HG03095 (cell line): ENCODE measurements around the gene HELZ.

ENCODE experiments used
- ATAC-seq: cut with Tn5 transposase; IDR thresholded peaks from one replicate; pipeline ENCODE4 v1.9.1; 2021; ENCODE audit warnings: moderate library complexity; ENCODE audit not compliant: unreplicated experiment

Gene HELZ

GRCh38 chr17:67090341-67090740 is 154.7 kb downstream of the HELZ start:
- no peak for ATAC-seq

- ATAC-seq: no peak
Measured at GRCh38 chr17:67088639-67089038, 156.4 kb downstream of the HELZ start.

- ATAC-seq: no peak
Measured at GRCh38 chr17:67085406-67085805, 159.6 kb downstream of the HELZ start.

- ATAC-seq: peak; percentile 76
Measured at GRCh38 chr17:67082107-67082506, 162.9 kb downstream of the HELZ start.

- no peak for ATAC-seq
Measured at GRCh38 chr17:67080804-67081203, 164.2 kb downstream of the HELZ start.

GRCh38 chr17:67079491-67079890 is 165.5 kb downstream of the HELZ start:
- ATAC-seq: no peak

- ATAC-seq: no peak
Measured at GRCh38 chr17:67078292-67078691, 166.7 kb downstream of the HELZ start.

GRCh38 chr17:67076290-67076689 is 168.7 kb downstream of the HELZ start:
- no peak for ATAC-seq

- no peak for ATAC-seq
Measured at GRCh38 chr17:67074781-67075180, 170.2 kb downstream of the HELZ start.

- ATAC-seq: no peak
Measured at GRCh38 chr17:67072885-67073284, 172.1 kb downstream of the HELZ start.

GRCh38 chr17:67071595-67071994 is 173.4 kb downstream of the HELZ start:
- ATAC-seq: no peak

GRCh38 chr17:67069603-67070136 is 175.3 kb downstream of the HELZ start:
- no peak for ATAC-seq

- ATAC-seq: no peak
Measured at GRCh38 chr17:67068999-67069398, 176.0 kb downstream of the HELZ start.

GRCh38 chr17:67067571-67068482 is 177.2 kb downstream of the HELZ start:
- no peak for ATAC-seq

GRCh38 chr17:67066717-67067116 is 178.3 kb downstream of the HELZ start:
- ATAC-seq: no peak

- no peak for ATAC-seq
Measured at GRCh38 chr17:67063141-67063540, 181.9 kb downstream of the HELZ start.

GRCh38 chr17:67059372-67059771 is 185.6 kb downstream of the HELZ start:
- ATAC-seq: no peak

- no peak for ATAC-seq
Measured at GRCh38 chr17:67058036-67058435, 187.0 kb downstream of the HELZ start.

GRCh38 chr17:67056746-67057490 is 188.1 kb downstream of the HELZ start:
- ATAC-seq: no peak

- ATAC-seq: no peak
Measured at GRCh38 chr17:67055811-67056745, 188.9 kb downstream of the HELZ start.

GRCh38 chr17:67055041-67055443 is 190.0 kb downstream of the HELZ start:
- ATAC-seq: no peak
